Right lung (tissue), 5 donors: ENCODE measurements around the gene INSC. TPM values are rescaled to one million over a fixed set of nuclear protein-coding genes. Genes with fewer than 3 reads are reported as not detected.

Experiments used
- DNase-seq, 2 donors: peaks; one replicate each; pipeline ENCODE4 v3.0.0-alpha.2; 2013
- polyA plus RNA-seq, 5 donors: library from polyadenylated mRNA; unstranded; fragments of 120-200 nt; gene quantifications; one replicate each; pipeline versions ENCODE4 v1.2.1 to v1.2.3, GENCODE V29; 2013; ENCODE audit warnings: inconsistent platforms in 1 of 5, low replicate concordance in 1 of 5; ENCODE audit not compliant: insufficient read length in 5 of 5, insufficient read depth in 1 of 5

Gene INSC
- polyA plus RNA-seq, 5 donors: 0.21 to 0.72 (median 0.55) TPM

- DNase-seq: no peak
These were observed 30.9 kb downstream of the INSC start for GRCh38 chr11:15145615-15146014.

GRCh38 chr11:15146271-15147003 lies 31.7 kb downstream of the INSC start:
- no peak for DNase-seq

GRCh38 chr11:15148169-15148568 lies 33.4 kb downstream of the INSC start:
- DNase-seq: no peak

GRCh38 chr11:15149050-15149449 lies 34.3 kb downstream of the INSC start:
- no peak for DNase-seq

GRCh38 chr11:15150507-15150906 lies 35.8 kb downstream of the INSC start:
- DNase-seq: no peak

GRCh38 chr11:15153231-15153630 lies 38.5 kb downstream of the INSC start:
- no peak for DNase-seq

- no peak for DNase-seq
These were observed 42.5 kb downstream of the INSC start for GRCh38 chr11:15157181-15157580.

- no peak for DNase-seq
These were observed 42.9 kb downstream of the INSC start for GRCh38 chr11:15157606-15158137.

- DNase-seq: no peak
These were observed 43.8 kb downstream of the INSC start for GRCh38 chr11:15158351-15159015.

- DNase-seq: no peak
These were observed 44.4 kb downstream of the INSC start for GRCh38 chr11:15159085-15159484.

- peak; percentile 18 to 45 for DNase-seq
These were observed 47.1 kb downstream of the INSC start for GRCh38 chr11:15161790-15162189.

GRCh38 chr11:15163136-15163535 lies 48.4 kb downstream of the INSC start:
- DNase-seq: no peak

GRCh38 chr11:15166204-15166603 lies 51.5 kb downstream of the INSC start:
- no peak for DNase-seq

GRCh38 chr11:15169815-15170551 lies 55.3 kb downstream of the INSC start:
- DNase-seq: no peak

- no peak for DNase-seq
These were observed 56.0 kb downstream of the INSC start for GRCh38 chr11:15170698-15171097.

- DNase-seq: no peak
These were observed 57.2 kb downstream of the INSC start for GRCh38 chr11:15171956-15172355.

GRCh38 chr11:15175831-15176230 lies 61.1 kb downstream of the INSC start:
- DNase-seq: no peak

- no peak for DNase-seq
These were observed 62.0 kb downstream of the INSC start for GRCh38 chr11:15176646-15177163.

- DNase-seq: no peak
These were observed 62.8 kb downstream of the INSC start for GRCh38 chr11:15177491-15177890.

GRCh38 chr11:15178214-15178613 lies 63.5 kb downstream of the INSC start:
- no peak for DNase-seq

- no peak for DNase-seq
These were observed 64.4 kb downstream of the INSC start for GRCh38 chr11:15179167-15179566.

GRCh38 chr11:15180212-15180792 lies 65.6 kb downstream of the INSC start:
- no peak for DNase-seq
